HG02623 (cell line): Measurements from ENCODE around the gene CYP8B1.

Source experiments
- ATAC-seq: cut with Tn5 transposase; IDR thresholded peaks from one replicate; pipeline ENCODE4 v1.9.1; 2021; ENCODE audit warnings: moderate library complexity; ENCODE audit not compliant: unreplicated experiment

The CYP8B1 gene

DNA sequence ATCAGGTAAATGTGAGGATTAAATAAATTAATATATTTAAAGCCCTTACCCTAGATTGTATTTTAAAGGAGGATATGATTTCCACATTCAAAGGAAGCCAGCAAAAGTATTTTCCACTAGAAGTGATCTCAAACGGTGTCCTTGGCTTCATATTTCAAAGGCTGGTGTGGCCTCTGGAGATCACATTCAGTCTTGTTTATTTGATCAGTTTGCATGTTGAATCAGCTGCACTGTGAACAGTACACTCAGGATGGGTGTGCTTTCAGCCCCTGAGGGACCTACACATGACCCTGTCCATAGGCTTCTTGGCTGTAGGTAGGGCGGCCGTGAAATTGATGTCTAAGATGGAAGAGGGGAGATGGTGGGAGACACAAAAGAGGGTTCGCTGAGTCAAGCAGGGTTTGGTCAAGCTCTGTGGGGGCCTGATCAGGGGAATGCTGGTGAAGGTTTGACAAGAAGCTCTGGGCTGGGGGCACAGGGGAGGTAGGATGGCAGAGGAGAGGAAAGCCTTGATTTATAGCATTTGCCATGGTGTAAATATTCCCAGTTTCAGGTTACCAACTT, 21.9 kb downstream of the CYP8B1 start:
- no peak for ATAC-seq

DNA sequence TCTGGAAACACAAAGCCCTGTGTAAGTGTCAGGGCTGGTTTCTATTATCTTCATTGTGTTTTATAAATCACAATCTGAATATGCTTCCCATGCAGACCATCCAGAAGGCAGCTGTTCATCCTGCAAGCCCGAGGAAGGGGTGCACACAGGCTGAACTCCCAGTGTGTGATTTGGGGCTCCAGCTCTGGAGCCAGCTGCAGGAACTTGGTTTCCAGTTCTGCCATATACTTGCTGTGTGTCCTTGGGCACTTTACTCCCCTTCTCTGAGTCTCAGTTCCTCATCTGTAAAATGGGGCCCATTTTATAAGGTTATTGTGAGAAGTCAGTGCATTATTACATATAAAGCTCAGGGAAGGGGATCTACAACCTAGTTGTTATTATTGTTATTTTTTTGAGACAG, 22.6 kb downstream of the CYP8B1 start:
- no peak for ATAC-seq

DNA sequence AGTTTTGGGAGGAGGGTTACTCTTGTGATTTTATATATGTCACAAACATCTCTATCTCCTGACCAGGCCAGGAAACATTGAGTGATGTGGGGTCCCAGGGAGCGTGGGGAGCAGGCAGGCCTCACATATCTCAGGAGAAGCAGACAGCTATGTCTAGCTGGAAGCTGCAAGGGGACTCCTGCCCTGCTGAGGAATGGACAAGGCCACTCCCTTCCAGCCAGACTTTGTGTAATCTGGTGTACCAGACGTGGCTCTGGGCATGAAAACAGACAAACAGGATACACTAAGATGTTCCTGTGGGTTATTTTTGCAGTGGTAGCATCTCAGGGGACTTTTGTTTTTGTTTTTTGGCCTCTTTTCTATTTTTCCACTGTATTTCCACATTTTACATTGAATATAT, 23.2 kb downstream of the CYP8B1 start:
- ATAC-seq: no peak

GRCh38 chr3:42851228-42851834, 24.3 kb downstream of the CYP8B1 start:
- ATAC-seq: no peak

- ATAC-seq: no peak
Observed at GRCh38 chr3:42850263-42850662, 25.4 kb downstream of the CYP8B1 start.

DNA sequence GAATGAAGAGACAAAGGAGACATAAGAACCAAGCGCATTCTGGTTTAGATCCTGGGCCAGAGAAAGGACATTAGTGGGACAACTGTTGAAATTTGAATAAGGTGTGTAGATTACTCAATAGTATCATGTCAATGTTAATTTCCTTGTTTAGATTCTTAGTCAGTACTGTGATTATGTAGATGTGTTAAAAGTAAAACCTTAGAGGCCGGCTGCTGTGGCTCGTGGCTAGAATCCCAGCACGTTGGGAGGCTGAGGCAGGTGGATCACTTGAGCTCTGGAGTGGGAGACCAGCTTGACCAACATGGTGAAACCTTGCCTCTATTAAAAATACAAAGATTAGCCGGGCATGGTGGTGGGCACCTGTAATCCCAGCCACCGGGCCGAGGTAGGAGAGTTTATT, 26.7 kb downstream of the CYP8B1 start:
- ATAC-seq: no peak

DNA sequence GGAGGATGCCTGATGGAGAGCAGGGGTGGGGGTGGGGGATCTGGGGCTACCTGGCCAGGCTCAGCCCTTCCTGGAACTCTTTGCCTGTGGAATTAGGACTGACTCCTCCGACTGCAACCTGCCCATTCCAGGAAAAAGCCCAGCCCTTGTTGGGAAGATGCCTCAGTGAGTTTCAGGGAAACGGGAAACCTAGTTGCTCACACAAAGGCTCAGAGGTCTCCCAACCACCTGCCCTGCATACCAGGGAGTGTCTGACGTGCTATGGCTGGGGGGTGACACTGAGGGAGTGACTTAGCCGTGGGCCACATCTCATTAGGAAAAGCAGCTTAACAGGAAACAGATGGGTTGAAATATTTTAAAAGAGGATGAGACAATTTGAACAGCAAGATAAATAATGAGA, 27.9 kb downstream of the CYP8B1 start:
- ATAC-seq: no peak

- ATAC-seq: peak; percentile 55
Observed at GRCh38 chr3:42846685-42847522, 28.8 kb downstream of the CYP8B1 start.

- ATAC-seq: no peak
Observed at GRCh38 chr3:42844815-42845214, 30.9 kb downstream of the CYP8B1 start.

DNA sequence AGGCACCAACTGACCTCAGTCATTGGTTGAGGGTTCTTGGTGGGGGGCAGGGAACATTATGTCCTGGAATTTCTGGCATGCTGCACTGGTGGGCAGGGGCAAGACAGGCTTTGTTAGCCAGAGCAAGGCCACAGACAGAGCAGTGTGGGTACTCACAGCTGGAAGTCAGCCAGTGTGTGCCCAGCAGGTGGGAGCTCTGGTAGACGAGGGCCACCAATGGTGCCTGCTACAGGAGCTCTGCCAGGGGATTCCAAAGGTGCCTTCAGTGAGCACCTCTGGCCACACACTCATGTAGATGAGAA, 31.3 kb downstream of the CYP8B1 start:
- ATAC-seq: no peak

DNA sequence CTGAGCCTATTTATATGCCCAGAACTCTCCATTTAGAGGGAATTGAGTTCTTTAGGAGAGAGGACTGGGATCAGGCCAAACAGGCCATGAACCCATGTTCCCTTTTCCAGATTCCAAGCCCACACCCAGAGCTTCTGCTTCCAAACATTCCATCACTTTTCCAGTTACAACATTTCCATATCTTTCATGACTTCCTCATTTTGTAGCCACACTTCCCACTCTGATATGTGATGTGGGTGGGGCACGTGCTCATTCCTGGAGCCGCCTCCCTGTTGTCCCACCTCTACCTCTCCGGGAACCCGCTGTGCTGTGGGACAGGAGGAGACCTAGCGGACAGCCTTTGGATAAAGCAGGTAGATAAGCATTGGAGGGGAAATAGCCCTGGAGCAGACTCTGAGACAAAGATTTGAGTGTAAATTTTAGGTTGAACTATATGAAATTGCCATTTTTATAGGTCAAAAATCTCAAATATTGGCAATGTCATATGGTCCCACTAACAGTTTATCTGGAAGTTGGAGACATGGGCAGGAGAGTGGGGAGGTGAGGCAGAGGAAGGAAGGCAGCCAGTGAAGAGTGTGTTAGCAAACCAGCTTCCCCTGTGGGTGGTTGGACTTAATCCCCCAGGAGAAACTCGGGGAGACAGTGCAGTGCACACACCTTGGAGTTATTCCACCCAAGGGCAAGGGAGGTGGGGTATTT, 31.8 kb downstream of the CYP8B1 start:
- no peak for ATAC-seq

DNA sequence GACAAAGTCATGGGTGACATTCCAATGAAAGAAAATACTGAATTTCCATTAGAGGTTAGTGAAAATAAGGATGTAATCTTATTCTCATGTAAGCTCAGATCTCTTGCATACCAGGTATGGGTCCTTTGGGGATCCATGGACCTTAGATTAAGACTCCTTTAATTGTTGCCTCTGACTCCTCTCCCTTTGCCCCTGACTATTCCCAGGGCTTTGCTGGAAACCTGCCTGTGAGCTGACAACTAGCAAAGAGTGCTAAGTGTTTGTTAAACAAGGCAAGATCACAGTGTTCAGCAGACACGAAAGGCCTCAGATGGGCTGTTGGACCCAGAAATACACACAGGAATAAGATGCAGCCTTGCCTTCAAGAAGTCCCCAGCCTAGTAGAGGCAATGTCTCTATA, 34.3 kb downstream of the CYP8B1 start:
- ATAC-seq: no peak

DNA sequence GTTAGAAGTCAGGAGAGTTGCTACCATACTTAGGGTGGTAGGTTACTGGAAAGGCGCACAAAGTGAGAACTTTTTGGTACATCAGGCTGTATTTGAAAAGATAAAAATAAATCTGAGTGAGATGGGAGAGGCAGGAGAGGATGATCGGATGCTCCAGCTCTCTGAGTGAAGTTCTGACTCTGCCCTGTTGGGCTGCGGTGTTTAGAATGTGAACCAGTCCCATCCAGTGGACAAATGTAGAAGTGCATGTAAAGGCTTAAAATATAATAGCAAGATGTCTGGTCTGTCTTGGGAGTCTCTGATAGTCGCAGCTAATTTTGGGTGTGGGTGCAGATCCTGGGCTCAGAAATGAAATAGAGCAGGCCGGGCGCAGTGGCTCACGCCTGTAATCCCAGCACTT, 36.1 kb downstream of the CYP8B1 start:
- peak; percentile 99 for ATAC-seq

DNA sequence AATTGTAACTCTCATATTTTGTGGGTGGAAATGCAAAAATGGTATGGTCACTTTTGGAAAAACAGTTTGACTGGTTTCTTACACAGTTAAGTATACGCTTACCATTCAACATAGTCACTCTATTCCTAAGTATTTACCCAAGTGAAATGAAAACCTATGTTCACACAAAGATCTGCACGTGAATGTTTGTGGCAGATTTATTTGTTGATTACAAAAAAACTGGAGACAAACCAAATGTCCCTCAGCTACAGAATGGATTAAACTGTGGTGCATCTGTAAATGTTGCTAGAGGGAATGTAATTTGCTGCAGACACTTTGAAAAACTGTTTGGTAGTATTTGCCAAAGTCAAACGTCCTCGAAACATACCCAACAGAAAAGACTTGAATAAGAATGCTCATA, 37.1 kb downstream of the CYP8B1 start:
- no peak for ATAC-seq

DNA sequence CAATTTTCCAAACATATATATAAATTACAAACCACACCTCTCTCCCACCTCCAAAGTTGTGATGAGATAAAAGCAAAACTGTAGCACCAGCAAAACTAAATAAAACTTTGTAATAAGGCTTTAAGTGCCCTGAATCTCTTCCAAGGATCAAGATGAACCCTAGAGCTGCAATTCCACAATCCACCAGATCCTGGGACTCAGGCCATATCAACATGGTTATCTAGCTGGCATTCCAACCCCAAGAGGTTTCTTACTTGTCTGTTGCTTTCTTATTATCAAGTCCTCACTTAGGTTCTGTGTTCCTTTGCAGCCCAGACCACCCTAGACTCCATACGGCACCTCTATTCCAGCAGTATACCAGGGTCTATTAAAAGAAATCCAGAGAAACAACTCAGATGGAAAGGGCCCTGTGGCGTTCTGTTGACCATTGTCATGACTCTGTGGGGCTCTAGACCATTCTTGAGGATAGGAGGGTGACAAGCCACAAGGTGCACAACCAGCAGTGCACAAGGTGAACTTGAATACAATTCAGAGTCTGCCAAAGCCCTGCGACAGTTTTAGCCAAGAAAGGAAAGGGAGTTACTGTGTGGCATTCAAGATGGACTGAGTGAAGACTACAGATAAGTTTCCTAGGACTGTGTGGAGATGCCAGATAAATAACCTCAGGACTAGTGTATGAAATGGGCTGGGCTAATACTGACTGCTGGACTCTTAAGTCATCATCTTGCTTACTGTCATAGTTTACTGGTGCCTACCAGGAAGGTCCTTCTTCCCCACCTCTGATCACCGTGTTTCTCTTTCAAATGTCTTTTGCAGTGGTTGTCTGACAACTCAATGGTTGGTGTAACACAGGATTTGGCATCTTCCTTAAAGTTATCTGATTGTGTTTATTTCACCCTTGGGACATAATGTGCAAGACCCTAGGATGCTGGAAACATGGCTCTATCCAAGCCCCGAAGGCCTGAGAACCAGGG, 39.2 kb downstream of the CYP8B1 start:
- no peak for ATAC-seq

GRCh38 chr3:42831321-42831713, 44.4 kb downstream of the CYP8B1 start:
- no peak for ATAC-seq

DNA sequence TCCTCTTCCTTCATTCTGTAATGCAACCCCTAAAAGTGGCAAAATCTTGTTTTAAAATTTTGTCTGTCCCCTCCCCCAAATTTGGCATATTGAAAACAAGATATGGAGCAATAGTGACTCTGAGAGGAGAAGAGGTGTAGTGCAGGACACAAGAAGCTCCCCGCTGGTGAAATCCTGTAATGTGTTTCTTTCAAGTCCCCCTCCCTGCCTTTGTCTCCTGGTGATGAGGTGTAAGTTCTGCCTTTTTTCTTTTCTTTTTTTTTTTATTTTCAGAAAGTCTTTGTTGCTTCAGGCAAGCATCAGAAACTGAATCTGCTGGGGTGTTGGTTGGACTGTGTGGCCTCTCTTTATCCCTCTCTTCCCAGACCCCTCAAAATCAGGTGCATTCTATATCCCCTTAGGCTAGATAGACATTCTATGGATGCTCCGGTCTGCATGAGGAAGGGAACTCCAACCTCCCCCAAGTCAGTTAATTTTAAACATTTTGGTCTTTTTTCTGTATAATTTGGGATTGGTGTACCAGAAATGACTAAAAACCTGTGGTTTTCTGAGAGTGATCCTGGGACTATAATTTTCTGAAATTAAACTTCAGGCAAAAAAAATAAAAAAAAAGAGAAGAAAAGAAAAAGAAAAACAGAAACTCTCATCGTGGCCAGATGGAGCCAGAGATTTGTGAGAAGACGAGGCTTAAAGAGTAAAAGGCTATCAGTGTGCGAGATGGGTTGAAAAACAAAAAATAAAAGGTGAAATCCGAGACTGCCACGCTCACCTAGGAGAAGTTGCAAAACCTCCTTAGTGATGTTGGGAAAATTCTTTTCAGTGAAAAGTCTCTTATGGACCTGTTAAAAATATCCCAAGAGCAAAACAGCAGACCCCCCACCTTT, 45.0 kb downstream of the CYP8B1 start:
- ATAC-seq: no peak

- ATAC-seq: no peak
Observed at GRCh38 chr3:42829628-42830436, 45.8 kb downstream of the CYP8B1 start.

DNA sequence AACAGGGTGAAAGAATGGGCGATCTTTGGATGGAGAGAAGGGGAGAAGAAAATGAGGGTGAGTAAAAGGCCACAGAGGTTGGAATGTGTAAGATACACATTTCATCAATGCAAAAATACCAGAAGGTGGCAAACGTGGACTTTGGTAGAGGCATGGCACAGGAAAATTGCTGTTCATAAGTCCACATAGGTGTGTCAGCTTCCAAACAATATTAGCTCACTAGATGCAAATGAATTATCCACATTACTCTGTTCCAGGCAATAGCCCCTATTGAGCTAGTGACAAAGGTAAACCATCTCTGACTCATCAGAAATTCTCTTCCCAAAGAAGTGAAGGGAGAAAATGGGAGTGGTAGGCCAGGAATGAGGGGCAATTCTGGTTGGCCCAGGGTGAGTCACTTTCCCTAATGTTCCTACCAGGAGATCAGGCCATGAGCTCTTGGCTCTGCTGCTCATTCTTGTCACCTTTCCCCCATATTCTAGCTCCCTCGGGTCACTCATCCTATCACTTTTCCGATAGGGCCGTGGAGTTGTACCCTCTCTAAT, 46.5 kb downstream of the CYP8B1 start:
- no peak for ATAC-seq
